HG03432 (cell line): ENCODE results near the gene CWC27.

Experiments used
- ATAC-seq: cut with Tn5 transposase; IDR thresholded peaks from one replicate; pipeline ENCODE4 v1.9.1; 2021; ENCODE audit warnings: mild to moderate bottlenecking, moderate library complexity; ENCODE audit not compliant: unreplicated experiment

Gene CWC27

GRCh38 chr5:65030056-65030455 lies 261.3 kb downstream of the CWC27 start:
- no peak for ATAC-seq

- ATAC-seq: no peak
Observed at GRCh38 chr5:65032250-65032649, 263.5 kb downstream of the CWC27 start.

GRCh38 chr5:65034029-65034812 lies 265.5 kb downstream of the CWC27 start:
- ATAC-seq: no peak

GRCh38 chr5:65034813-65035209 lies 266.1 kb downstream of the CWC27 start:
- ATAC-seq: peak; percentile 2

- peak; percentile 91 for ATAC-seq
Observed at GRCh38 chr5:65035211-65036206, 266.8 kb downstream of the CWC27 start.

- no peak for ATAC-seq
Observed at GRCh38 chr5:65037831-65038815, 269.4 kb downstream of the CWC27 start.

- no peak for ATAC-seq
Observed at GRCh38 chr5:65041296-65042158, 272.8 kb downstream of the CWC27 start.

- ATAC-seq: peak; percentile 49
Observed at GRCh38 chr5:65043843-65044359, 275.2 kb downstream of the CWC27 start.

GRCh38 chr5:65047225-65047624 lies 278.5 kb downstream of the CWC27 start:
- ATAC-seq: no peak

- ATAC-seq: peak; percentile 56
Observed at GRCh38 chr5:65047948-65048690, 279.4 kb downstream of the CWC27 start.

- no peak for ATAC-seq
Observed at GRCh38 chr5:65050140-65050539, 281.4 kb downstream of the CWC27 start.

- ATAC-seq: no peak
Observed at GRCh38 chr5:65050826-65051498, 282.2 kb downstream of the CWC27 start.

- ATAC-seq: no peak
Observed at GRCh38 chr5:65055938-65056337, 287.2 kb downstream of the CWC27 start.

- ATAC-seq: no peak
Observed at GRCh38 chr5:65059681-65060598, 291.2 kb downstream of the CWC27 start.

GRCh38 chr5:65061250-65061973 lies 292.7 kb downstream of the CWC27 start:
- peak; percentile 73 for ATAC-seq

- ATAC-seq: peak; percentile 47
Observed at GRCh38 chr5:65061974-65062353, 293.2 kb downstream of the CWC27 start.
